GM23248 (cell line): ENCODE measurements around the gene KIRREL2.

ENCODE experiments used
- EZH2 ChIP-seq: fragments of 200-600 bp; sonication (generic); IDR thresholded peaks from 2 replicates; pipeline ENCODE4 v1.6.1; 2018; ENCODE audit warnings: antibody characterized with exemption, mild to moderate bottlenecking; ENCODE audit not compliant: insufficient read depth, poor library complexity, severe bottlenecking
- EZH2phosphoT487 ChIP-seq: fragments of 200-600 bp; sonication (generic); IDR thresholded peaks from 2 replicates; pipeline ENCODE4 v1.6.1; 2018; ENCODE audit warnings: antibody characterized with exemption, moderate library complexity, mild to moderate bottlenecking, low read depth; ENCODE audit not compliant: insufficient read depth

GRCh38 chr19:35807633-35808032 lies 49.1 kb upstream of the KIRREL2 start:
- TF ChIP-seq EZH2 (no peak), EZH2phosphoT487 (no peak)
